ENCODE data around the gene HELLS.

GRCh38 chr10:94641480-94641879 lies 95.9 kb downstream of the HELLS start:
- TF ChIP-seq EZH2 (IDR thresholded peaks at IDR 0.05; ENCODE audit: borderline replicate concordance, low read depth, low read length, severe bottlenecking): no peak
- TF ChIP-seq CTCF (IDR thresholded peaks at IDR 0.05; ENCODE audit: borderline replicate concordance, extremely low read depth, low read length, poor library complexity, severe bottlenecking): no peak
